Type B pancreatic cell (in vitro differentiated cells): Measurements from ENCODE around the gene NOTO. TPM values are rescaled to one million over a fixed set of nuclear protein-coding genes. Genes with fewer than 3 reads are reported as not detected.

ENCODE experiments used
- DNase-seq: peaks from one replicate; pipeline ENCODE4 v3.0.0; 2021; ENCODE audit warnings: mixed read lengths; ENCODE audit not compliant: unreplicated experiment; ENCODE audit errors: extremely low spot score
- H3K27ac Mint-ChIP-seq: 2 replicates; pipeline ENCODE4 v1.8.0; 2021; ENCODE audit warnings: mild to moderate bottlenecking, mixed read lengths
- H3K27me3 Mint-ChIP-seq: 2 replicates; pipeline ENCODE4 v1.8.0; 2021; ENCODE audit warnings: mixed read lengths
- H3K36me3 Mint-ChIP-seq: 2 replicates; pipeline ENCODE4 v1.8.0; 2021; ENCODE audit warnings: mixed read lengths
- H3K4me1 Mint-ChIP-seq: one replicate; pipeline ENCODE4 v1.8.0; 2021; ENCODE audit warnings: mixed read lengths; ENCODE audit not compliant: unreplicated experiment
- H3K4me3 Mint-ChIP-seq: 2 replicates; pipeline ENCODE4 v1.8.0; 2021; ENCODE audit warnings: mild to moderate bottlenecking, mixed read lengths
- H3K9me3 Mint-ChIP-seq: 2 replicates; pipeline ENCODE4 v1.8.0; 2021; ENCODE audit warnings: mixed read lengths
- total RNA-seq: library from RNA; stranded (reverse); gene quantifications from 2 replicates; pipeline ENCODE4 v1.2.1, GENCODE V29; 2021; ENCODE audit warnings: low replicate concordance
- TF ChIP-seq, protein P1 (sequence below): fragments of 200-600 bp; sonication (generic); conservative IDR thresholded peaks from 2 replicates; pipeline ENCODE4 v1.5.0; 2021; ENCODE audit warnings: antibody characterized with exemption, mild to moderate bottlenecking

The NOTO gene
- total RNA-seq, 1 donor from 2014 or later: not detected

DNA sequence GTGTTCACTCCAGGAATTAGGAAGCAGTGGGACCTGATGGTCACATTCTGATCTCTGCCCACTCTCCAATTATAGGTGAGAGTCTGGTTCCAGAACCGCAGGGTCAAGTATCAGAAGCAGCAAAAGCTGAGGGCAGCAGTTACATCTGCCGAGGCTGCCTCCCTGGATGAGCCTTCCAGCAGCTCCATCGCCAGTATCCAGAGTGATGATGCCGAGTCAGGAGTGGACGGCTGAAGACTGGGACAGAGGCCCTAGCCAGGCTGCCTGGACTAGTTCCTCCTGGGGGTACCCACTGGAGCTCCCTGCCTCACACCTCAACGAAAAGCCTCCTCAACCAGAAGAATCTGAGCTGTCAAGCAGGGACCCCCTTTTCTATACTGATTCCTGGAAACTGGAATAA is 8.3 kb downstream of the NOTO start:
- Mint-ChIP-seq H3K9me3 (no peaks in the 10 kb centered on the region), H3K36me3 (no peaks in the 10 kb centered on the region), H3K27me3 (peaks cover 41% of the 10 kb centered on the region), H3K4me3 (no peak overlapping the region), H3K27ac (no peak overlapping the region), H3K4me1 (peaks cover 22% of the 10 kb centered on the region)
- TF ChIP-seq, protein P1, sequence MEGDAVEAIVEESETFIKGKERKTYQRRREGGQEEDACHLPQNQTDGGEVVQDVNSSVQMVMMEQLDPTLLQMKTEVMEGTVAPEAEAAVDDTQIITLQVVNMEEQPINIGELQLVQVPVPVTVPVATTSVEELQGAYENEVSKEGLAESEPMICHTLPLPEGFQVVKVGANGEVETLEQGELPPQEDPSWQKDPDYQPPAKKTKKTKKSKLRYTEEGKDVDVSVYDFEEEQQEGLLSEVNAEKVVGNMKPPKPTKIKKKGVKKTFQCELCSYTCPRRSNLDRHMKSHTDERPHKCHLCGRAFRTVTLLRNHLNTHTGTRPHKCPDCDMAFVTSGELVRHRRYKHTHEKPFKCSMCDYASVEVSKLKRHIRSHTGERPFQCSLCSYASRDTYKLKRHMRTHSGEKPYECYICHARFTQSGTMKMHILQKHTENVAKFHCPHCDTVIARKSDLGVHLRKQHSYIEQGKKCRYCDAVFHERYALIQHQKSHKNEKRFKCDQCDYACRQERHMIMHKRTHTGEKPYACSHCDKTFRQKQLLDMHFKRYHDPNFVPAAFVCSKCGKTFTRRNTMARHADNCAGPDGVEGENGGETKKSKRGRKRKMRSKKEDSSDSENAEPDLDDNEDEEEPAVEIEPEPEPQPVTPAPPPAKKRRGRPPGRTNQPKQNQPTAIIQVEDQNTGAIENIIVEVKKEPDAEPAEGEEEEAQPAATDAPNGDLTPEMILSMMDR: no peak
- no peak for DNase-seq

DNA sequence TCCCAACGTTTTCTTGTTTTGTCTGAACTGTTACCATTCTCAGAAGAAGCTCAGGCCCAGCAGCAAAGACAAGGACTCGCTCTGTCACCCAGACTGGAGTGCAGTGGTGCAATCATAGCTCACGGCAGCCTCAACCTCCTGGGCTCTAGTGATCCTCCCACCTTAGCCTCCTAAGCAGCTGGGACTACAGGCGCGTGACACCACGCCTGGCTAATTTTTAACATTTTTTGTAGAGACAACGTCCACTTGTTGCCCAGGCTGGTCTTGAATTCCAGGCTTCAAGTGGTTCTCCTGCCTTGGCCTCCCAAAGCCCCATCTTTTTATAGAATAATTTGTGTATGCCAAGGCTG is 9.7 kb downstream of the NOTO start:
- Mint-ChIP-seq H3K27ac (no peak overlapping the region), H3K36me3 (no peaks in the 10 kb centered on the region), H3K27me3 (peaks cover 32% of the 10 kb centered on the region), H3K4me3 (no peak overlapping the region), H3K9me3 (no peaks in the 10 kb centered on the region), H3K4me1 (peaks cover 24% of the 10 kb centered on the region)
- TF ChIP-seq, protein P1: no peak
- DNase-seq: no peak

DNA sequence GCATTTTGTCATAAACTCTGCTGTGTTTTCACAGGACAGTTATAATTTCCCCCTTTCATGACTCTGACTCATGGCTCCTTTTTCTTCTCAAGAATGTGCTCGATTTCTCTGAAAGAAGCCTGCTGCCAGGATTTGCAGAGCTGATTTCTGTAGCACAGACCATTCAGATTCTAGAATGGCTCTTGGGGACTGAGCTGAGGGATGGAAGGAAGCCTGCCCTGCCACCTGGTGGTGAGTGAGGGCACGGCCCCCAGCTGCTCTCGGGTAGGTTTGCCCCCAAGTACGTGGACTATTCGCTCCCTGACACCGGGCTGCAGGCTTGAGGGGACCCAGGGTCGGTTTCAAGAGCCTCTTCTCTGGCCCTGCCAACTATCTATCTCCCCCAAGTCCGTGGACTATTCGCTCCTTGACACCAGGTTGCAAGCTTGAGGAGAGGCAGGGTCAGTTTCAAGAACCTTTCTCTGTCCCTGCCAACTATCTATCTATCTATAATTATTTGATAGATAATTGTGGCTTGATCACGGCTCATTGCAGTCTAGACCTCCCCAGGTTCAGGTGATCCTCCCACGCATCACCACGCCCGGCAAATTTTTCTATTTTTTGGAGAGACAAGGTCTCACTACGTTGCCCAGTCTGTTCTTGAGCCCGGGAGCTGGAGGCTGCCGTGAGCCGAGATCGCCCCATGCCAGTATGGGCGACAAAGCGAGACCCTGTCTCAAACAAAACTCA is 10.2 kb downstream of the NOTO start:
- Mint-ChIP-seq H3K27me3 (peaks cover 27% of the 10 kb centered on the region), H3K4me1 (peaks cover 24% of the 10 kb centered on the region), H3K9me3 (no peaks in the 10 kb centered on the region), H3K4me3 (peak overlapping the region; percentile 46), H3K36me3 (no peaks in the 10 kb centered on the region), H3K27ac (no peak overlapping the region)
- DNase-seq: no peak
- TF ChIP-seq, protein P1: peak; percentile 94

DNA sequence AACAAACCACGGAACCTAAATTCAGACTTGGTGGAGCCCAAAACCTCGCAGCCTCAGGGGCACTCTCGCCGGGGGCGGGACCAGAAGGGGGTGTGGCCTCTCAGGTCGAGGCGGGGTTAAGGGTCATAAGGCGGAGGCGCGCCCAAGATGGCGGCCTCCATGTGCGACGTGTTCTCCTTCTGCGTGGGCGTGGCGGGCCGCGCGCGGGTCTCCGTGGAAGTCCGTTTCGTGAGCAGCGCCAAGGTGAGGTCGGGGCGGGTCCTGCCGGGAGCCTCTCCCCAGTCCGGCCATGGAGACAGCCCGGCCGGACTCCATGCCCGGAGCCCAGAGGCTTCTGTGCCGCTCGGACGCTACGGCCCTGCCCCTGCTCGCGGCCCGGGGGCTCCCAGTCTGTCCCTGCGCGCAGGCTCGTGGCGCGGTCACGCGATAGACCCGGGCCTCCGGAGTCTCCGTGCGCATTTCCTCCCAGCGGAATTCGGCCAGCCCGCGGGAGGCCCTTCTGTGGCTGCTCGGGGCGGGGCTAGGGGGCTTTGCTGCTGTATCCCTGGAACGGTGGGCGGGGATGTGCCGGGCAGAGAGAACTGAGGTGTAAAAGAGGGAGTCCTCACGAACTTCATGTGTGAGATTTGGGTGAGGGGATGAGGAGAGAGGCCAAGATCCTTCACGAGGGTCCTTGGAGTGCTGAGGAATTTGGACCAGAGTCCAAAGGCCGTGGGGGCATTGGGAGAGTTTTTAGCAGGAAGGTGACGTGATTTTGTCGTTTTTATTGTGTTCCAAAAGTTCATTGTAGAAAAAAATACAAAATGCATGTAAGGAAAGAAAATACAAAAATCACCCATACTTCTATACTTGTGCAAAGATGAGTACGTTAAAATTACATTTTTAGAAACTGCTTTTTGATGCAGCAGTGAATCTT is 12.0 kb downstream of the NOTO start, which contains the start of gene SMYD5:
Gene SMYD5, plus strand, starts transcription at position 126 of the 916 bp plus-strand sequence. Its CDS starts 22 bp downstream, at position 148.
- peaks cover 24% of the 10 kb centered on the region for H3K4me1 Mint-ChIP-seq
- H3K27me3 Mint-ChIP-seq: peaks cover 15% of the 10 kb centered on the region
- H3K36me3 Mint-ChIP-seq: no peaks in the 10 kb centered on the region
- peak within 1 kb of the TSS; percentile 87 for H3K27ac Mint-ChIP-seq
- TF ChIP-seq, protein P1: no peak
- DNase-seq: peak; percentile 87
- peak within 1 kb of the TSS; percentile 97 for H3K4me3 Mint-ChIP-seq
- no peaks in the 10 kb centered on the region for H3K9me3 Mint-ChIP-seq

DNA sequence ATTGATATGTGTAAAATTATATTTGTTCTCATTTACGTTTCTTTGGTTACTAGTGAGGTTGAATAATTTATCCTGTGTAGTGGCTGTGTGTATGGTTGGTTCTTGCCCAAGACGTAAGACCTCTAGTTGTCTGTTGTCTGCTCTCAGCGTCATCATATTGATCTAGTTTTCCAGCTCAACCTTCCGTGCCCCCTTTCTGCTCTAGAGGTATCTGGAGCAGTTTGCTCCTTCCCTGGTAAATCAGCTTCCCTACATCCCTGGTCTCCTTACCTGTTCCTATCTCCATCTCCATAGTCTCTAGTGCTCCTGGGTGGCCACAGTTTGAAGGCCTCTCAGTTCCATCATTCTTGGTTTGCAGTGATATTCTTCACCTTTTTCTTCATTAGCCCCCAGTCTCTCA is 12.9 kb downstream of the NOTO start:
- Mint-ChIP-seq H3K9me3 (no peaks in the 10 kb centered on the region), H3K4me1 (peaks cover 24% of the 10 kb centered on the region), H3K4me3 (peak overlapping the region; percentile 97), H3K36me3 (no peaks in the 10 kb centered on the region), H3K27me3 (peaks cover 6% of the 10 kb centered on the region), H3K27ac (peak overlapping the region; percentile 87)
- DNase-seq: no peak
- TF ChIP-seq, protein P1: no peak
